Measurements from ENCODE around the gene NBL1. TPM values are rescaled to one million over a fixed set of nuclear protein-coding genes. Genes with fewer than 3 reads are reported as not detected.

Gene NBL1
- total RNA-seq, result 45.7 and 74.6 TPM in 2 replicates

GRCh38 chr1:19643602-19644394 is at the start of gene NBL1:
TSS of gene NBL1 (plus strand) at chr1:19644311. CDS start at chr1:19655031, 10,720 bp downstream.
- no peak for DNase-seq (ENCODE audit: low read depth, low spot score)

- no peak for DNase-seq (ENCODE audit: low read depth, low spot score)
These were observed 47.9 kb upstream of the NBL1 start for GRCh38 chr1:19596065-19596713.

GRCh38 chr1:19596714-19597495 is 47.2 kb upstream of the NBL1 start:
- DNase-seq (ENCODE audit: low read depth, low spot score), result peak; percentile 84

DNA sequence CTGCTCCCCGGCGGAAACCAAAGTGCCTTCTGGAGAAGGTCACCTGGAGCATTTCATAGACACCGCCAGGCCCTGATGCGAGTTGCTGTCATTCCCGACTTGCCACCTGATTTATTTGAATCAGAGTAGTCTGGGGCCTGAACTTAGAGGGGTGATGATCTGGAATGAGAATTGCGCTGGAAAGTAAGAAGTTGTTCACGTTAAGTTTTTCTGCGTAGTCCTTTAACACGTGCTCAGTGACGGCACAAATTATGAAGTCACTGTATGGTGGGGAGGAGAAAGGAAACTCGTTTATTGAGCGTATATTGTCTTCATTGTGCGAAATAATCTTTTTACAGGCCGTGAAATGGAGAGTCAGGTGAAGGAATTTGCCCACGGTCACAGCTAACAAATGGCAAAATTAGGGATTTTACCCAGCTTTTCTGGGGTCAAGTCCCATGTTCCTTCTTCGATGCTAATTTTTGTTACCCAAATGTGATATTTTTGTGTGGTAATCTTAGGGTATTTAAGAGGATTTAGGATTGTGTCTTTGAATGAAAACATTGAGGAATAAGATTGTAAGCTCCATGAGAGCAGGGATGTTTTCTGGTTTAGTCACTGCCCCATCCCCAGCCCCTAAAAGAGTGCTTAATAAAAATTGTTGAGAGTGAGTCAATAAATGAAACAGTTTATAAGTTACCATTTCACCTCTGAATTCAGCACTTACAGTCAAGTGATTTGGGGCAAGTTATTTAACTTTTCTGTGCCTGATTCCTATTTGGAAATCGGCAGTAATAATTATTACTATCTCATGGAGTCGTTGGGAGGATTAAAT is 46.4 kb upstream of the NBL1 start:
- peak; percentile 15 for DNase-seq (ENCODE audit: low read depth, low spot score)

GRCh38 chr1:19599810-19600209 is 44.3 kb upstream of the NBL1 start:
- no peak for DNase-seq (ENCODE audit: low read depth, low spot score)

DNA sequence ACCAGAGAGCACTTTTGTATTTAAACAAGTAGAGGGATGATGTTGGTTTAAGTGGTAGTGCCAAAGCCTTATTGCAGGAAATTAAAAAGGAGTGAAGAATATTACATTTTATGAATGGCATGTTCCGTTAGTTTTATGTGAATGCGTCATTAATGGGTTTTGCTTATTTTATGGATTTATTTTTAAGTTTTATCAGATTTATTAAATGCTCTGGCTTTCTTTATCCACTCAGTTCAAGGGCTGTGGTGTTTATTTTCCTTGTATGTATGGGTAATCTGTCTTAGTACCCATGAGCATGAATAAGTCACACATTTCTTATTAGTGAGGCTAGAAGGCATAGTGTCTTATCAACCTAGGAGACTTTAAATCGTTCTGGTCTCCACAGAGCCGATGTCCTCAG is 41.6 kb upstream of the NBL1 start:
- no peak for DNase-seq (ENCODE audit: low read depth, low spot score)

- DNase-seq (ENCODE audit: low read depth, low spot score), result no peak
These were observed 38.1 kb upstream of the NBL1 start for GRCh38 chr1:19605967-19606366.

DNA sequence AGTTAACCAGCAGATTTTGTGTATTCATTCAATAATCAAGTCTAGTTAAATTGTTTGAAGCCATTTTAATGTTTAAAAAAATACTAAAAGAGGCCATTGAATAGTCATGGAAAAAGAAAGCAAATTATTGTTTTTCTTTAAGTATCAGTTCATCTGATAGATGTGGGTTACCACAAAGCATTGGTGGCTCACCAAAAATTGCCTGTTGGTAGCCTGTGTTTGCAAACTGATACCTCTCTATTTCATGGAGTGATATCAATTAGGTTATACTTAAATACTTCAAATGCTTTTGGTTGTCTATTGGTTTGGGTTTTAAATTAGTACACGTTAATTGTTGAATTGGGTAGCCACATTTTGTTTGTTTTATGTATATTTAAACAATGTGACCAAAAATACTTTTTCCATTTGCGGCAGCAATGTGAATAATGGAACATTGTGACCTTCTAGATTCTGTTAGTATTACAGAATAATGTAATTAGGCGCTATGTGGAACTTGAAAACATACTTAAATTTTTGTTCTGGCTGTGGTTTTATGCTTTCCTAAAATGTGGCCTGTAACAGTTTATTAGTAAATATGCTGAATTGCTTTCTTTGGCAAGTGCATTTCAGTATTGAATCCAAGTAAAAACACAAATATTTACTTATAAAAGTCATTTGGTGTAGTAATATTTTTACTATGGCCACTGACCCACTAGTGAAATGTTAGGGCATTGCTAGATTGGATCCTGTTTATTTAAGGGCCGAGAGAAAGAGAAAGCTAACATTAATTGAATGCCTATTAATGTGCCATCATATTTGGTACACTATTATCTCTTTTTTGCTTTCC is 37.1 kb upstream of the NBL1 start:
- no peak for DNase-seq (ENCODE audit: low read depth, low spot score)

DNA sequence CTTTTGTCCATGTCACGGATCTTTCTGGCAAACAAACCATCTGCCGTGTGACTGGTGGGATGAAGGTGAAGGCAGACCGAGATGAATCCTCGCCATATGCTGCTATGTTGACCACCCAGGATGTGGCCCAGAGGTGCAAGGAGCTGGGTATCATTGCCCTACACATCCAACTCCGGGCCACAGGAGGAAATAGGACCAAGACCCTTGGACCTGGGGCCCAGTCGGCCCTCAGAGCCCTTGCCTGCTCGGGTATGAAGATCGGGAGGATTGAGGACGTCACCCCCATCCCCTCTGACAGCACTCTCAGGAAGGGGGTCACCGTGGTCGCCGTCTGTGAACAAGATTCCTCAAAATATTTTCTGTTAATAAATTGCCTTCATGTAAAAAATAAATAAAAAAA is 35.9 kb upstream of the NBL1 start:
- no peak for DNase-seq (ENCODE audit: low read depth, low spot score)

DNA sequence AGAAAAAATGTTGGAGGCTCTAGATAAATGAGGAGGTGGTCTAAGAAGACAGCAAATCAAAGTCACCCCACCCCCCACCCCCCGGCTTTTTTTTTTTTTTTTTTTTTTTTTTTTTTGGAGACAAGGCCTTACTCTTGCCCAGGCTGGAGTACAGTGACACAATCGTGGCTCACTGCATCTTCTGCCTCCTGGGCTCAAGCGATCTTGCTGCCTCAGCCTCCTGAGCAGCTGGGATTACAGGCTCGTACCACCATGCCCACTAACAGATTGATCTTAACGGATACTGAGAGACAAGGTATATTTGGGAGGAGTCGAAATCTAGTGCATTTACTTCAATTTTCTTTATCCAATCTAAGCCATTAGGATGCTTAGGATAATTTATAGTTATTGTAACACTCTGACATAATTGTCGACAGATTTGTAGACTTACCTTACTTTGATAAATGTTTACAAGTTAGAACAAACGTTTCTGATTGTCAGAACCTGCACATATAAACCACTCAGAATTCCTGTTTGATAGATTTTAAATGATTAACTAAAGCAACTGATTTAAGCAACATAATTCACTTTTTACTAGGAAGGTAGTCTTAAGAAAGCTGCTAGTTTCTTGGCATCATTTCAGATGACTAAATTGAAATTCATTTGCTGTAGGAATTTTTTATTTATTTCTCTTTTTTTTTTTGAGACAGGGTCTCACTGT is 33.7 kb upstream of the NBL1 start:
- no peak for DNase-seq (ENCODE audit: low read depth, low spot score)

GRCh38 chr1:19612530-19612929 is 31.6 kb upstream of the NBL1 start:
- no peak for DNase-seq (ENCODE audit: low read depth, low spot score)

- DNase-seq (ENCODE audit: low read depth, low spot score), result no peak
These were observed 30.9 kb upstream of the NBL1 start for GRCh38 chr1:19613171-19613703.

DNA sequence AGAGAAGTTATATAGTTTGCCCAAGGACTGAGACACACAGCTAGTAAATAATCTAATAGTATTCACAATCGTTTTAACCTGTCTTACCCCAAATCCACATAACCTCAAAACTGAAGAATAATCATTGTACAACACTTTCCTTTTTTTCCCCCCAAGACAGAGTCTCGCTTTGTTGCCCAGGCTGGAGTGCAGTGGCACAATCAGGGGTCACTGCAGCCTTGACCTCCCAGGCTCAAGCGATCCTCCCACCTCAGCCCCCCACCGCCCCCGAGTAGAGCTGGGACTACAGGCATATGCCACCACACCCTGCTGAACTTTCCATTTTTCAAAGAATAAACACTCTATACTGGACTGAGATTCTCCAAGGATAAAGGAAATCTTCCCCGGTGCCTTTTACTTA is 28.7 kb upstream of the NBL1 start:
- DNase-seq (ENCODE audit: low read depth, low spot score), result no peak

DNA sequence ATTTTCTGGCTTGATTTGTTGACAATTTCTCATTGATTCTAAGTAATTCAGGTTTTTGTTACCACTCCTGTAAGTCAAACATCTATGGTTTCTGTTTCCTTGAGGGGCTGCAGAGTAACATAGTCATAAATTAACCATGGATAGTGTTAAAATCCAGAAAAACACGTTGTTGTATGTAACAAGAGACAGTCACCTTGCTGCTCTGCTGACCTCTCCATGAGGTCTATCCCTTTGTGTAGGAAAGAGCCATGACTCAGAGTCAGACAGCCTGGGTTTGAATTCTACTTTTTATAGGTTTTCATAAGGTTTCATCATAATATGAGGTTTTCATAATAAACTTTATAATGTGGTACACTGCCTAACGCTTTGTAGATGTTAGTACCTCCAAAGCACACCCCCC is 27.6 kb upstream of the NBL1 start:
- DNase-seq (ENCODE audit: low read depth, low spot score), result no peak

GRCh38 chr1:19617376-19617775 is 26.7 kb upstream of the NBL1 start:
- DNase-seq (ENCODE audit: low read depth, low spot score), result no peak

DNA sequence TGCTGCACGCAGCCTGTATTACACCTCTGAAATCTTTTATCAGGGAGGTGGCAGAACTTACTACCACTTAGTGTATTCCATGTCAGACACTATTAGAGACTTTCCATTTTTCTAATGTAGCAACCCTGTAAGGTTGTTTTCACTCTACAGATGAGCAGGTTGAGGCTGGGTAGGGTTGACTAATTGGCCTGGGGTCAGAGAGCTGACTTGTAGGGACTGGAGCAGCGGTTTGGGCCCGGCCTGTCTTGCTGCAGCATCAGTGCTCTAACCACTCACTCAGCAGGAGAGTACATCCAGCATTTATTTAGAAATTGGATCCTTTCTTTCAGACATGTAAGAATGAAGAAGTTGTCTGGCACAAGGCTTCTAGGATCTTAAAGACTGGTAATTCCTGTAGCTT is 25.7 kb upstream of the NBL1 start:
- DNase-seq (ENCODE audit: low read depth, low spot score), result no peak

- DNase-seq (ENCODE audit: low read depth, low spot score), result no peak
These were observed 24.3 kb upstream of the NBL1 start for GRCh38 chr1:19619697-19620384.

DNA sequence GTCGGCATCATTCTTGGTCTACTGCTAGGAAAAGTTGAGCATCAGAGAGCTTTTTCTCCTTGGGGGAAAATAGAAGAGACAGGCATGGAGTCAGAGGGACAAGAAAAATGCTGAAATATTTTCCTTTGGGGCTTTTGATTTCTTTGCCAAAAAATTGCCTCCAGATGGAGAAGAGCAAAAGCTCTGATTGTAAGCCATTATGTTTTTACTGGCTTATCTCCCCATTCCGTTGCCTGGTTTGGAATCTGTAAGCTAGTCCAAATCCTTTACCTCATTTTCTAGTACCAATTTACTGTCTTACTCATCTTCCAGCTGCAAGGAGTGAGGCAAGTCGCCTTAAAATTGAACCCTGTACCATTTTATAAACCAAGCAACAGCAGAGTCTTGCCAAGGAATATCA is 23.3 kb upstream of the NBL1 start:
- DNase-seq (ENCODE audit: low read depth, low spot score), result no peak

Data from pulmonary artery endothelial cell (primary cell).